Loucy (cell line): Measurements from ENCODE around the gene IGFBP4.

Experiments
- H2AFZ ChIP-seq: fragments of 200-600 bp; sonication (generic); 2 replicates; pipeline ENCODE4 v1.6.0; 2016; ENCODE audit warnings: antibody characterized with exemption, mild to moderate bottlenecking, low read length, moderate library complexity
- H3F3A ChIP-seq: fragments of 200-600 bp; 2 replicates; pipeline ENCODE4 v1.6.0; 2016; ENCODE audit warnings: antibody characterized with exemption, low read depth, mild to moderate bottlenecking
- H3K27me3 ChIP-seq: fragments of 200-600 bp; sonication (generic); 2 replicates; pipeline ENCODE4 v1.6.1; 2014; ENCODE audit warnings: low read length, mild to moderate bottlenecking; ENCODE audit not compliant: insufficient read depth, poor library complexity, severe bottlenecking
- H3K36me3 ChIP-seq: fragments of 200-600 bp; sonication (generic); 2 replicates; pipeline ENCODE4 v1.6.1; 2016; ENCODE audit warnings: low read length; ENCODE audit not compliant: insufficient read depth
- H3K4me1 ChIP-seq: fragments of 200-600 bp; sonication (generic); 2 replicates; pipeline ENCODE4 v1.5.1; 2014; ENCODE audit warnings: low read length, mild to moderate bottlenecking; ENCODE audit not compliant: insufficient read depth, poor library complexity, severe bottlenecking
- H3K4me2 ChIP-seq: fragments of 200-600 bp; sonication (generic); 2 replicates; pipeline ENCODE4 v1.6.0; 2014; ENCODE audit warnings: antibody characterized with exemption, low read length, low read depth, mild to moderate bottlenecking; ENCODE audit not compliant: poor library complexity, severe bottlenecking
- H3K4me3 ChIP-seq: fragments of 200-600 bp; sonication (generic); 2 replicates; pipeline ENCODE4 v1.5.1; 2014; ENCODE audit warnings: low read length, mild to moderate bottlenecking, mixed read lengths; ENCODE audit not compliant: poor library complexity, severe bottlenecking
- H3K79me2 ChIP-seq: fragments of 200-600 bp; sonication (generic); 2 replicates; pipeline ENCODE4 v1.6.1; 2014; ENCODE audit warnings: low read length; ENCODE audit not compliant: insufficient read depth
- H3K9ac ChIP-seq: fragments of 200-600 bp; sonication (generic); 2 replicates; pipeline ENCODE4 v1.6.0; 2014; ENCODE audit warnings: mild to moderate bottlenecking, low read depth, low read length, moderate library complexity; ENCODE audit not compliant: poor library complexity, severe bottlenecking
- H3K9me2 ChIP-seq: fragments of 200-600 bp; sonication (generic); replicated peaks from 2 replicates; pipeline ENCODE4 v1.6.1; 2016; ENCODE audit warnings: low read depth, low read length, mixed read lengths
- H3K9me3 ChIP-seq: fragments of 200-600 bp; sonication (generic); 2 replicates; pipeline ENCODE4 v1.6.1; 2014; ENCODE audit warnings: mild to moderate bottlenecking, antibody characterized with exemption, low read length, low read depth; ENCODE audit not compliant: insufficient read depth
- H4K20me1 ChIP-seq: fragments of 200-600 bp; sonication (generic); 2 replicates; pipeline ENCODE4 v1.6.0; 2014; ENCODE audit warnings: antibody characterized with exemption, low read length, mild to moderate bottlenecking; ENCODE audit not compliant: insufficient read depth, poor library complexity, severe bottlenecking
- CTCF ChIP-seq: fragments of 200-600 bp; sonication (generic); conservative IDR thresholded peaks from 2 replicates; pipeline ENCODE4 v1.5.1; 2014; ENCODE audit warnings: mild to moderate bottlenecking, antibody characterized with exemption, low read length
- EZH2phosphoT487 ChIP-seq: fragments of 200-600 bp; IDR thresholded peaks from 2 replicates; pipeline ENCODE4 v1.6.1; 2018; ENCODE audit warnings: antibody characterized with exemption, mild to moderate bottlenecking, moderate library complexity, borderline replicate concordance

Gene IGFBP4

GRCh38 chr17:40496170-40496569 lies 52.9 kb downstream of the IGFBP4 start:
- Histone ChIP-seq H3F3A (no peaks in the 10 kb centered on the region), H4K20me1 (no peaks in the 10 kb centered on the region), H3K4me3 (no peak overlapping the region), H3K4me2 (no peak overlapping the region), H3K4me1 (peaks cover 3% of the 10 kb centered on the region), H3K79me2 (no peaks in the 10 kb centered on the region), H3K9ac (no peak overlapping the region), H3K9me2 (no peaks in the 10 kb centered on the region), H3K27me3 (no peaks in the 10 kb centered on the region), H3K9me3 (no peaks in the 10 kb centered on the region), H3K36me3 (no peaks in the 10 kb centered on the region), H2AFZ (no peak overlapping the region)
- TF ChIP-seq EZH2phosphoT487 (no peak), CTCF (no peak)

- Histone ChIP-seq H3K4me2 (no peak overlapping the region), H3K9me3 (no peaks in the 10 kb centered on the region), H3K4me3 (no peak overlapping the region), H4K20me1 (no peaks in the 10 kb centered on the region), H3F3A (no peaks in the 10 kb centered on the region), H3K36me3 (no peaks in the 10 kb centered on the region), H3K4me1 (no peaks in the 10 kb centered on the region), H2AFZ (no peak overlapping the region), H3K27me3 (no peaks in the 10 kb centered on the region), H3K9me2 (no peaks in the 10 kb centered on the region), H3K79me2 (no peaks in the 10 kb centered on the region), H3K9ac (no peak overlapping the region)
- TF ChIP-seq CTCF (no peak), EZH2phosphoT487 (no peak)
Measured at GRCh38 chr17:40496634-40497420, 53.6 kb downstream of the IGFBP4 start.

GRCh38 chr17:40497695-40498094 lies 54.4 kb downstream of the IGFBP4 start:
- no peak overlapping the region for H3K4me3 ChIP-seq
- no peaks in the 10 kb centered on the region for H3K36me3 ChIP-seq
- H3K79me2 ChIP-seq, result no peaks in the 10 kb centered on the region
- H3K9me3 ChIP-seq, result no peaks in the 10 kb centered on the region
- H3K9me2 ChIP-seq, result no peaks in the 10 kb centered on the region
- no peak for TF ChIP-seq EZH2phosphoT487
- no peak overlapping the region for H3K4me2 ChIP-seq
- H3K9ac ChIP-seq, result no peak overlapping the region
- no peaks in the 10 kb centered on the region for H4K20me1 ChIP-seq
- no peaks in the 10 kb centered on the region for H3K4me1 ChIP-seq
- H3F3A ChIP-seq, result no peaks in the 10 kb centered on the region
- no peak overlapping the region for H2AFZ ChIP-seq
- no peaks in the 10 kb centered on the region for H3K27me3 ChIP-seq
